Caco-2 (cell line): ENCODE measurements around the gene ECE1. TPM values are rescaled to one million over a fixed set of nuclear protein-coding genes. Genes with fewer than 3 reads are reported as not detected.

ENCODE experiments used
- BruUV-seq: library from RNA; stranded (reverse); fragments of 400-500 nt; replicated peaks from 2 replicates; lab custom pipeline; 2021; lab: Mats Ljungman, UMichigan
- CTCF ChIA-PET: fragments of 300-600 bp; sonication (Branson Sonifier 250); formaldehyde crosslinking; loops from one replicate; lab custom pipeline; 2022; ENCODE audit warnings: antibody characterized with exemption; lab: Charles Lee
- POLR2A ChIA-PET: fragments of 300-600 bp; sonication (Branson Sonifier 250); formaldehyde crosslinking; loops from one replicate; lab custom pipeline; 2022; ENCODE audit warnings: antibody characterized with exemption; lab: Charles Lee
- DNase-seq, 2 experiments: peaks; one replicate each; pipeline versions ENCODE4 v3.0.0 to v3.0.0-alpha.2; 2020 to 2022
- H3K27me3 ChIP-seq: replicated peaks from 2 replicates; pipeline ENCODE4 v1.6.0; 2011; ENCODE audit warnings: low read length; ENCODE audit not compliant: control insufficient read depth, insufficient read depth
- H3K36me3 ChIP-seq: 2 replicates; pipeline ENCODE4 v1.5.1; 2011; ENCODE audit warnings: low read length; ENCODE audit not compliant: control insufficient read depth, insufficient read depth
- H3K4me1 ChIP-seq: fragments of 250-450 bp; sonication (Bioruptor Pico); 2 replicates; pipeline ENCODE4 v1.5.1; 2020; ENCODE audit warnings: mild to moderate bottlenecking
- H3K4me3 ChIP-seq: 2 replicates; pipeline ENCODE4 v1.5.1; 2011; ENCODE audit warnings: low read depth, mild to moderate bottlenecking, control low read depth, low read length
- H3K9me3 ChIP-seq: fragments of 250-450 bp; sonication (Bioruptor Pico); 2 replicates; pipeline ENCODE4 v1.5.1; 2020; ENCODE audit warnings: mild to moderate bottlenecking, moderate library complexity
- H3K27ac Mint-ChIP-seq: one replicate; pipeline ENCODE4 v1.8.0; 2022; ENCODE audit warnings: mixed read lengths; ENCODE audit not compliant: unreplicated experiment
- H3K27me3 Mint-ChIP-seq: one replicate; pipeline ENCODE4 v1.8.0; 2022; ENCODE audit warnings: mixed read lengths; ENCODE audit not compliant: insufficient read depth, unreplicated experiment
- H3K36me3 Mint-ChIP-seq: one replicate; pipeline ENCODE4 v1.8.0; 2022; ENCODE audit warnings: mild to moderate bottlenecking, mixed read lengths; ENCODE audit not compliant: insufficient read depth, unreplicated experiment
- H3K4me1 Mint-ChIP-seq: one replicate; pipeline ENCODE4 v1.8.0; 2022; ENCODE audit warnings: low read depth, mixed read lengths; ENCODE audit not compliant: unreplicated experiment
- H3K4me3 Mint-ChIP-seq: one replicate; pipeline ENCODE4 v1.8.0; 2022; ENCODE audit warnings: mild to moderate bottlenecking, moderate library complexity, mixed read lengths; ENCODE audit not compliant: unreplicated experiment
- H3K9me3 Mint-ChIP-seq: one replicate; pipeline ENCODE4 v1.8.0; 2022; ENCODE audit warnings: mixed read lengths; ENCODE audit not compliant: unreplicated experiment
- intact Hi-C: fragments of 100-400 bp; cut with micrococcal nuclease; formaldehyde crosslinking; loops from one replicate; pipeline ENCODE4 v1.10.0; 2022; ENCODE audit not compliant: unreplicated experiment
- total RNA-seq: library from RNA; stranded (reverse); gene quantifications from 2 replicates; pipeline ENCODE4 v1.2.3, GENCODE V29; 2022
- TF ChIP-seq, protein P1 (sequence below), 2 experiments: fragments of 200-600 bp in 1 of 2; IDR thresholded peaks; 1 replicate in 1 of 2; 2 replicates in 1 of 2; pipeline versions ENCODE4 v1.5.1 to v1.8.0; 2011 to 2022; ENCODE audit warnings: antibody characterized with exemption in 1 of 2, control low read depth in 1 of 2, inconsistent platforms in 1 of 2, low read depth in 1 of 2, low read length in 1 of 2, mild to moderate bottlenecking in 1 of 2, moderate library complexity in 1 of 2; ENCODE audit not compliant: insufficient read depth in 1 of 2, severe bottlenecking in 1 of 2, unreplicated experiment in 1 of 2

ECE1 gene
- total RNA-seq, 1 experiment from 2014 or later, result 50.2 TPM

GRCh38 chr1:21280482-21280881 lies 9.8 kb downstream of the ECE1 start:
- CTCF ChIA-PET, result no interaction called here
- POLR2A ChIA-PET, result no interaction called here
- BruUV-seq, result no TSS peak
- Histone ChIP-seq H3K4me3 (no peak overlapping the region), H3K36me3 (no peaks in the 10 kb centered on the region; the same call in 1 of the 2 replicates), H3K27me3 (no peaks in the 10 kb centered on the region), H3K9me3 (no peaks in the 10 kb centered on the region), H3K4me1 (peaks cover 9% of the 10 kb centered on the region; the same call in 1 of the 2 replicates)
- Mint-ChIP-seq H3K9me3 (no peaks in the 10 kb centered on the region), H3K4me1 (peaks cover 8% of the 10 kb centered on the region), H3K36me3 (peaks cover 4% of the 10 kb centered on the region), H3K27ac (no peak overlapping the region), H3K4me3 (no peak overlapping the region), H3K27me3 (no peaks in the 10 kb centered on the region)
- DNase-seq, result no peak
- intact Hi-C loops, result no loop called here
- TF ChIP-seq, protein P1, sequence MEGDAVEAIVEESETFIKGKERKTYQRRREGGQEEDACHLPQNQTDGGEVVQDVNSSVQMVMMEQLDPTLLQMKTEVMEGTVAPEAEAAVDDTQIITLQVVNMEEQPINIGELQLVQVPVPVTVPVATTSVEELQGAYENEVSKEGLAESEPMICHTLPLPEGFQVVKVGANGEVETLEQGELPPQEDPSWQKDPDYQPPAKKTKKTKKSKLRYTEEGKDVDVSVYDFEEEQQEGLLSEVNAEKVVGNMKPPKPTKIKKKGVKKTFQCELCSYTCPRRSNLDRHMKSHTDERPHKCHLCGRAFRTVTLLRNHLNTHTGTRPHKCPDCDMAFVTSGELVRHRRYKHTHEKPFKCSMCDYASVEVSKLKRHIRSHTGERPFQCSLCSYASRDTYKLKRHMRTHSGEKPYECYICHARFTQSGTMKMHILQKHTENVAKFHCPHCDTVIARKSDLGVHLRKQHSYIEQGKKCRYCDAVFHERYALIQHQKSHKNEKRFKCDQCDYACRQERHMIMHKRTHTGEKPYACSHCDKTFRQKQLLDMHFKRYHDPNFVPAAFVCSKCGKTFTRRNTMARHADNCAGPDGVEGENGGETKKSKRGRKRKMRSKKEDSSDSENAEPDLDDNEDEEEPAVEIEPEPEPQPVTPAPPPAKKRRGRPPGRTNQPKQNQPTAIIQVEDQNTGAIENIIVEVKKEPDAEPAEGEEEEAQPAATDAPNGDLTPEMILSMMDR (IDR thresholded peaks at IDR 0.05; ENCODE audit: insufficient read depth in 1 of 2, low read depth in 1 of 2, low read length in 1 of 2, severe bottlenecking in 1 of 2, unreplicated experiment in 1 of 2), result no peak

DNA sequence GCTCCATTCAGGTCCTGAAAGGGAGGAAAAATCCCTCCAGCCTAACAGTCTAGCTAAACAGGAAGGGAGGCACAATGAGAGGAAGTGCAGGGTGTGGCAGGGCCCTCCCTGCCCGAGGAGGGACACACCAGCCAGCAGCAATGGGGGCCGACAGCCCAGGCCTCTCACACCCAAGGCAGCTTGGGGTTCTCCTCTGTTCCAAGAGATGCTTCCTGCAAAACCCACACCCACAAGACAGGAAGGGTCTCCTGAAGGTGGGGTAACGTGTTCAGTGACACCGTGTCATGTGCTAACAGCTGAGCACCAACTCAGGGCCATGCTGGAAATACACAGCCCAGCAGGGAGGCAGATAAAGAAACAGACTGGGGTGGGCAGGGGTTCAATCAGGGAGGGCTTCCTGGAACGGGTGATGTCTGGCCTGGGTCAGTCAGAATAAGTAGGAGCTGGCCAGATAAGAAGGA lies 10.2 kb downstream of the ECE1 start:
- H3K4me1 ChIP-seq, result peaks cover 7% of the 10 kb centered on the region; the same call in 1 of the 2 replicates
- H3K4me3 Mint-ChIP-seq, result no peak overlapping the region
- peaks cover 8% of the 10 kb centered on the region for H3K4me1 Mint-ChIP-seq
- TF ChIP-seq, protein P1 (IDR thresholded peaks at IDR 0.05; ENCODE audit: insufficient read depth in 1 of 2, low read depth in 1 of 2, low read length in 1 of 2, severe bottlenecking in 1 of 2, unreplicated experiment in 1 of 2), result no peak
- no peak for DNase-seq
- ChIA-PET CTCF (no interaction called here), POLR2A (no interaction called here)
- peaks cover 4% of the 10 kb centered on the region for H3K36me3 Mint-ChIP-seq
- intact Hi-C loops, result no loop called here
- no peaks in the 10 kb centered on the region for H3K9me3 ChIP-seq
- BruUV-seq, result no TSS peak
- H3K36me3 ChIP-seq, result no peaks in the 10 kb centered on the region; the same call in 1 of the 2 replicates
- H3K27ac Mint-ChIP-seq, result no peak overlapping the region
- H3K9me3 Mint-ChIP-seq, result no peaks in the 10 kb centered on the region
- no peak overlapping the region for H3K4me3 ChIP-seq
- H3K27me3 Mint-ChIP-seq, result no peaks in the 10 kb centered on the region
- H3K27me3 ChIP-seq, result no peaks in the 10 kb centered on the region

GRCh38 chr1:21278860-21279845 lies 11.1 kb downstream of the ECE1 start:
- no peak for DNase-seq
- TF ChIP-seq, protein P1 (IDR thresholded peaks at IDR 0.05; ENCODE audit: insufficient read depth in 1 of 2, low read depth in 1 of 2, low read length in 1 of 2, severe bottlenecking in 1 of 2, unreplicated experiment in 1 of 2), result no peak
- Mint-ChIP-seq H3K4me1 (peaks cover 3% of the 10 kb centered on the region), H3K27me3 (no peaks in the 10 kb centered on the region), H3K4me3 (no peak overlapping the region), H3K9me3 (no peaks in the 10 kb centered on the region), H3K27ac (no peak overlapping the region), H3K36me3 (peaks cover 10% of the 10 kb centered on the region)
- ChIA-PET POLR2A (no interaction called here), CTCF (interaction anchor here (0.7 kb wide), 1 partner anchor 9 kb away, joined by 3 read pairs; no protein-coding TSS in a partner anchor)
- no TSS peak for BruUV-seq
- Histone ChIP-seq H3K27me3 (no peaks in the 10 kb centered on the region), H3K36me3 (no peaks in the 10 kb centered on the region; the same call in 1 of the 2 replicates), H3K9me3 (no peaks in the 10 kb centered on the region), H3K4me3 (no peak overlapping the region), H3K4me1 (no peaks in the 10 kb centered on the region)
- intact Hi-C loops, result no loop called here
